Activated gamma-delta T cell treated with anti-CD3 and anti-CD28 coated beads, Interleukin-2, amount 50 U/mL, for 16 hours (primary cell): Measurements from ENCODE around the gene FFAR2.
A peak's percentile ranks its signal among the peaks of the same experiment; 100 is the strongest.
"Not testable (repeated sequence)": the region's sequence is repeated elsewhere in the genome, so short reads cannot be mapped to it uniquely, and the experiment has no call there.

ENCODE experiments used
- DNase-seq: peaks from one replicate; pipeline ENCODE4 v3.0.0-alpha.2; 2020; ENCODE audit warnings: low read depth

Gene FFAR2

DNA sequence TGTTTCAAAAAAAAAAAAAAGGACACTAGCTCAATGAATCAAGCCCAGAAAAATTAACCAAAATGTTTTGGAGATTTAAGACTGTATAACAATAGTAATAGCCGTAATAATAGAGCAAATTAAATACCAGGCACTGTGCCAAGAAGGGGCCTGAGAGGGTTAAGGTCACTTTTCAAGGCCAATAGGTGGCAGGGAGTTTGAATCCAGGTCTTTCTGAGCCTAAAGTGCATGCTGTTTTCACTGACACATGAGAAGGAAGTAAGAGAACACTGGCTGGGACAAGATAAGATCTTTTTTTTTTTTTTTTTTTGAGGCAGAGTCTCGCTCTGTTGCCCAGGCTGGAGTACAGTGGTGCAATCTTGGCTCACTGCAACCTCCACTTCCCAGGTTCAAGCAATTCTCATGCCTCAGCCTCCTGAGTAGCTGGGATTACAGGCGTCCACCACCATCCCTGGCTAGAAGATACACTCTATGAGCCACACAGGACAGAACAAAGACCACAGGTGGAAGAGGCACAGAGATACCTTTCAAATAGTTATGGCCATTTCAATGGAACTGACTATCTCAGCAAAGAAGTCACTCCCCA, 7.7 kb downstream of the FFAR2 start:
- no peak for DNase-seq

DNA sequence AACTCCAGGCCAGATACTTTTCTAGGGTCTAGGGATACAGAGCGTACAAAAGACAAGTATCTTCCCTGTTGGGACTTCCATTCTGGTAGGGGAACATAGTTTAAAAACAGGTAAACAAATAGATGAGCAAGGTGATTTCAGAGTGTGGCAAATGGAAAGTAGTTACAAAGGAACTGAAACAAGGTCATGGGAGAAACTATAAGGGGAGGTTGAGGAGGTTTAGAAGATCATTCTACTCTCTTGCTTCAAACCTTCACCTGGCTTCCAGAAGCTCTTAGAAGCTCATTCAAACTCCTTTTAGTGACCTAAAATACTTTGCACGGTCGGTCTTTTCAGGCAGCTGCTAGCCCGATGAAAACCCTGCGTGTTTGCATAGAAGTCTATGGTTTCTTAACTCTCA, 9.1 kb downstream of the FFAR2 start:
- no peak for DNase-seq

DNA sequence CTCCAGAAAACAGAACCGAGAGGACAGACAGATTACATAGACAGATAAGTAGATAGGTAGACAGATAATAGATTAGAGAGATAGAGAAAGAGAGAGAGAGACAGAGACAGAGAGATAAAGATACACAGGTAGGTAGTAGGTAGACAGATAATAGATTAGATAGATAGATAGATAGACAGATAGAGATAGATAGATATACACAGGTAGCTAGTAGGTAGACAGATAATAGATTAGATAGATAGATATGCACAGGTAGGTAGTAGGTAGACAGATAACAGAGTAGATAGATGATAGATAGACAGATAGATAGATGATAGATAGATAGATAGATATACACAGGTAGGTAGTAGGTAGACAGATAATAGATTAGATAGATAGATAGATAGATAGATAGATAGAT, 10.1 kb downstream of the FFAR2 start:
- no peak for DNase-seq

DNA sequence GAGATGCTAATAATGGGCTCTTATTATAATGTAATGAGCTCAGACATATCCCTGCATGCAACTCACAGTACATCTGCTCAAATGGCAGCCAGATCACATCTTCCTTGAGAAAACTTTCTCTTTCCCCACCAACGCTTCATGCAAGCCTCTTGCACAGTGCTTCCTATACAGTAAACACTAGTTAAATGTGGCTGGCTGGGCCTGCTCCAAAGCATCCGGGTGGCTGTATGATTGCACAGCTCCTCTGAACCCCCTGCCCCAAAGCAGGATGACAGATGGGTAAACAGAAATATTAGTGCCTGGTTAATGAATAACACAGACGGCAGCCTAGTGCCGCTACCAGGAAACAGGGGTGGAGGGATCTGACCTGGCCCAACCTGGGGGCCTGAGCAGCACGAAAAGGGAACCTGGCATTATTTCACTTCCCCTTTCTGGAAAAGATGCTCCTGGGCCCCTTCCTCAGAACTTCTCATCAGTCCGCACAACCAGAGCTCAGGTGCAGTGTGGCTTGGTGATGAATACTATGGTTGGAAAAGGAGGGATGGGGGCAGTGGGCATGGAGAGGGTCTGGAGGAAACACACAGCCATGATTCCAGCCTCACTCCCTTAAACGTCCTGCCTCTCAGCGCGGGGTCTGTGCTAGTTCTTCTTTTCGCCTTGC, 10.8 kb downstream of the FFAR2 start:
- DNase-seq = no peak

GRCh38 chr19:35459414-35460082, 11.5 kb downstream of the FFAR2 start:
- DNase-seq = no peak

DNA sequence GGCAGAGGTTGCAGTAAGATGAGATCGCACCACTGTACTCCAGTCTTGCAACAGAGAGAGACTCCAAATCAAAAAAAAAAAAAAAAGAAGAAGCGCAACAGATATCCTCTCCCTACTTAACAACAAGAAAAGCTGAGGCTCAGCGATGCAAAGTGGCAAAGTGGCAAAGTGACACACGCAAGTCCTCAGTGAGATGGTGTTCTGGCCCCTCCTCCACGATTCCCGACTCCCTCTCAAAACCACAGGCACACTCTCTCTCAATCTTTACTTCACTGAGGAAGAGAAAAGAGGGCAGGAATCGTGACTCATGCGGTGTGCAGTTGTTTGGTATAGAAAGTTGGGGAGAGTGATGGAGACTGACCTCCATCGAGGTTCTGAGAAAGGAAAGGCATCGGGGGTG, 12.6 kb downstream of the FFAR2 start:
- DNase-seq = no peak

- no peak for DNase-seq
Observed at GRCh38 chr19:35461060-35461459, 13.0 kb downstream of the FFAR2 start.

DNA sequence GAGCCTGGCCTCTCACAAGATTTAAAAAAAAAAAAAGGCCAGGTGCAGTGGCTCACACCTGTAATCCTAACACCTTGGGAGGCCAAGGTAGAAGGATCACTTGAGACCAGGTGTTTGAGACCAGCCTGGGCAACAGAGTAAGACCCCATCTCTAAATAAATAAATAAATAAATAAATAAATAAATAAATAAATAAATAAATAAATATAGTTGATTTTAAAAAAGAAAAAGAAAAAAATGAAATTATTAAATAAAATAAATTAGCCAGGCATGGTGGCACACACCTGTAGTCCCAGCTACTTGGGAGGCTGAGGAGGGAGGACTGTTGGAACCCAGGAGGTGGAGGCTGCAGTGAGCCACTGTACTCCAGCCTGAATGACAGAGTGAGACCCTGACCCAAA, 13.7 kb downstream of the FFAR2 start:
- not testable (repeated sequence) for DNase-seq

DNA sequence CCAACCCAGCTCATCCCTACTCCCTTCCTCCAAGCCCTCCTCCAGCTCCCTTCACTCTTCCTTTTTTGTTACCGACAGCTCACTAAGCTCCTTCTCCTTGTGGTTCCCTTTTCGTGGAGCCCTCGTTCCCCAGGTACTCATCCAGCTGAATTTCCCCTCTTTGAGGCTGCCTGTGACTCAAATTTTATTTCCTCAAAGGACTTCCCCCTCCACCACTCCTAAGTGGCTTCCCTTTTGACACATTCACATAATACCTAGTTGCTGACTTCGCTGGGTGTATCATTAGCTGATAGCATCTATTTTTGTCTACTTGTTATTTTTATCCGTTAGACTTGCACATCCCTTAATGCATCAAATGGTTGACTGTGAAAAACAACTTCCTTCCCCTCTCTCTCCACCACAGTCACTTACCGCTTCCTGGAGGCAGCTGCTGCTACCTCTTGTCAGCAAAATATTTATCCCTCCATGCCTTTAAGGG, 14.5 kb downstream of the FFAR2 start:
- DNase-seq = peak; percentile 26

DNA sequence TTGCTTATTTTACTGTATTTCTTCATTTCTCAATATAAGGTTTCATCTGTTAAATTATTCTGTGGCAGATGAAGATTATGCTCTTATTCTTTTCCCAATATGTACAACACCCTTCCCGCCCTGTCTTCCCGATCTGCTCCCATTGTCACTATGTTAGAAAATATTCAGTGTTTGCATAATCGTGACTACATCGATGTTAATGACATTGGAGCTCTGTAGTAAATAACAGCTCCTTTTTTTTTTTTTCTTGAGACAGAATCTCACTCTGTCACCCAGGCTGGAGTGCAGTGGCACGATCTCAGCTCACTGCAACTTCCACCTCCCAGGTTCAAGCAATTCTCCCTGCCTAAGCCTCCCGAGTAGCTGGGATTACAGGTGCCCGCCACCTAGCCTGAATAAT, 14.9 kb downstream of the FFAR2 start:
- not testable (repeated sequence) for DNase-seq

GRCh38 chr19:35466259-35466658, 18.2 kb downstream of the FFAR2 start:
- DNase-seq = no peak

DNA sequence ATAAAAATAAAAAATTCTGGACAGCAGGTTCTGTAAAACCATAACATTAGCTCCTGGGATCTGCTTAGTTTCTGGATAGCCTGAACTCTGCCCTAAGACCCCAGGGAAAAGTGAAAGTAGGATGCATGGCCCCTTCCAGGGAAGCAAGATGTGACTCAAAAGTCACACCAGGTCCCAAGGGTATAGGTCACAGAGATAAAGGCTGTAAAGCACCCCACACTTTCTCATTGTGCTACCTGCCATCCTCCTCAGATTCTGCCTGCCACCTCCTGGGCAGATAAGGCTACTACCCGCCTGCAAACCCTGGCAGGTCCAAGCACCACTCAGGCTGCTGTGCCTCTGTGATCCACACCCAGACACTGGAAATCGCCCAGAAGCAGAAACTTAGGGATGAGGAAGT, 20.6 kb downstream of the FFAR2 start:
- DNase-seq = peak; percentile 49

DNA sequence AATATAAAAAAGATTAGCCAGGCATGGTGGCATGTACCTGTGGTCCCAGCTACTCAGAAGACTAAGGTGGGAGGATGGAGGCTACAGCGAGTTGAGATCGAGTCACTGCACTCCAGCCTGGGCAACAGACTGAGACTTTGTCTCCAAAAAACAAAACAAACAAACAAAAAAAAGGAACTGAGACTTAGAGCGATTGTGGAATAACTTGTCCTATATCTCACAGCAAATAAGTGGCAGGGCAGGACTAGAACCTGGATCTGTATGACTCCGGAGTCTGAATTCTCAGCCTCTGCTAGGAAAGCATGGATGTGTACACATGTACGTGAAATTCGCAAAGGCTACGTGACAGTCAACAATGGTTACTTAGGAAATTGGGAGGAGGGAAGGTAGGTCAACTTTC, 22.1 kb downstream of the FFAR2 start:
- DNase-seq = no peak

- DNase-seq = not testable (repeated sequence)
Observed at GRCh38 chr19:35471075-35471474, 23.0 kb downstream of the FFAR2 start.

- DNase-seq = no peak
Observed at GRCh38 chr19:35471946-35472345, 23.9 kb downstream of the FFAR2 start.

- no peak for DNase-seq
Observed at GRCh38 chr19:35474104-35474503, 26.0 kb downstream of the FFAR2 start.

- not testable (repeated sequence) for DNase-seq
Observed at GRCh38 chr19:35474594-35474993, 26.5 kb downstream of the FFAR2 start.

- no peak for DNase-seq
Observed at GRCh38 chr19:35476149-35476548, 28.1 kb downstream of the FFAR2 start.

DNA sequence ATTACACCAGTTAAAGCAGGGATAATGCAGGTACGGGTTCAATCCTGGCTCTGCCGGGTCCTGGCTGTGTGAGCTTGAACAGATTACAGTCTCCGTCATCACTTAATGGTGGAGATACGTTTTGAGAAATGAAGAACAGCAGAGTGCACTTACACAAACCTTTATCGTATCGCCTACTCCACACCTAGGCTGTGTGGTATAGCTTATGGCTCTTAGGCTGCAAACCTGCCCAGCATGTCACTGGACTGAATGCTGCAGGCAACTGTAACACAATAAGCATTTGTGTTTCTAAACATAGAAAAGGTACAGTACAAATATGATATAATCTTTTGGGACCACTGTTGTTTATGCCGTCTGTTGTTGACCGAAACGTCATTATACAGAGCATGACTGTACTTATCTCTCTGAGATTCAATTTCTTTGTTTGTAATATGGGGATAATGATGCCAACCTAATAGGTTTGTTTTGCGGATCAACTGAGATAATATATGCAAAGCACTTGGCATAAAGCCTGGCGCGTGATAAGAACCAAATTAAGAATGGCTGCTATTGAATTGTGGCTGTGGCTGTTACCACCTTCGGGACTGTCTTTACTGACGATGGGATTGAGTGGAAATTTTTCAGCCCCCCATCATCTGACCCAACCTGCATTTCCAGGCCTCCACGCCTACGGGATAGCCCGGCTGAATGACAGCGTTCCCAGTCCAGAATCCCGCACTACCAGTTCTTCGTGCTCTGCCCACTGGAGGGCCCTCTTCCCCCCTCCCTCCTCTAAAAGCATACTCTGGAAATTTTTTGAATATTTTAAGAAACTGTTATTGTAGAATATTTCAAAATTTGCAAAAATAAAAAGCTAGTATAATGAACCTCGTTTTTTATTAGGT, 31.0 kb downstream of the FFAR2 start:
- DNase-seq = no peak

- no peak for DNase-seq
Observed at GRCh38 chr19:35483089-35483488, 35.0 kb downstream of the FFAR2 start.

GRCh38 chr19:35484252-35485036, 36.4 kb downstream of the FFAR2 start:
- no peak for DNase-seq

DNA sequence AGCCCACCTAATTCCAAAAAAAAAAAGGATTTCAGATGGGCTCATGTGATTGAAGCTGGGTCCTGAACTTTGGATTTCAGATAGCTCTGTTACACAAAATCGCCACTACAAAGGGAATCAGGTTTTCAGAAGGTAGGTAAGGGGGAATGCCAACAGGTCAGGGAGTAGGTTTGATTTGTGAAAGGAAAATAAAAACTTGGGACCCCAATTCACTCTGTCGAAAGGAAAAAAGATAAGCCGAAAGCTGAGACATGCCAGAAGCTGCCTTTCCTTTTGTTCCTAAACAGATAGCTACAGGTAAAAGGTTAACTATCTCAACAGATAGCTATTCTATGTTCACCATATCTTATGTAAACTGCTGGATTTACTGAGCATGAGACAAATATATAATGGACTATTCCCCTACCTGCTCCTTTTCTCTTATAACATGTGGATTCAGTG, 38.2 kb downstream of the FFAR2 start:
- no peak for DNase-seq
